NCI-H510A treated with DMSO at 0.1 percent for 48 hours (cell line): Measurements from ENCODE around the gene MFAP4.
A peak's percentile ranks its signal among the peaks of the same experiment; 100 is the strongest.

Source experiments
- DNase-seq: peaks from one replicate; lab custom pipeline; 2025; lab: John Stamatoyannopoulos, UW

MFAP4 gene

DNA sequence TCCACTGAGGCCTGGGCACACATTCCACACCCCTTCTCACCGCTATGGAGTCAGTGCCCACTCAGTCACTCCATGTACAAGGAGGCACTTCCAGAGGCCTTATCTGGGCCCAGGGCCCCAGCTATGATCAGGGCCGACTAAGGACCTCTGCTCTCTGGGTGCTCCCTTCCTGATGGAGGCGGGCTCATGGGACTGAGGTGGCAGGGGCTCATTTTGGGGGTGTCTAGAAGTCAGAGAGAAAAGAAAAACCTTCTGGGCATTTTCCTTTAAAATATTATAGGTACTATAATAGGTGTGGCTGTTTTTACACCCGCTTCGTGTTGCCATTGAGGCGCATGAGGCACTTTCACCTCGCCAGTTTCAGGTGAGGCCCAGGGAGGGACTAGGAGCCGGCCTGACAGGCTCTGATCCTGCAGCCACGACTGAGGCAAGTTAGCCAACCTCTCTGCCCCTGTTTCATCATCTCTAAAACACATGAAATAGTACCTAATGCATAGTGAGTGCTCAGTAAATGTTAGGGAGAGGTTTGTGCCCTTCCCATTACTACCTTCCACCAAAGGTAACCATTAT lies 38.8 kb downstream of the MFAP4 start:
- DNase-seq = no peak

- DNase-seq = no peak
Observed at GRCh38 chr17:19347323-19348080, 39.5 kb downstream of the MFAP4 start.

DNA sequence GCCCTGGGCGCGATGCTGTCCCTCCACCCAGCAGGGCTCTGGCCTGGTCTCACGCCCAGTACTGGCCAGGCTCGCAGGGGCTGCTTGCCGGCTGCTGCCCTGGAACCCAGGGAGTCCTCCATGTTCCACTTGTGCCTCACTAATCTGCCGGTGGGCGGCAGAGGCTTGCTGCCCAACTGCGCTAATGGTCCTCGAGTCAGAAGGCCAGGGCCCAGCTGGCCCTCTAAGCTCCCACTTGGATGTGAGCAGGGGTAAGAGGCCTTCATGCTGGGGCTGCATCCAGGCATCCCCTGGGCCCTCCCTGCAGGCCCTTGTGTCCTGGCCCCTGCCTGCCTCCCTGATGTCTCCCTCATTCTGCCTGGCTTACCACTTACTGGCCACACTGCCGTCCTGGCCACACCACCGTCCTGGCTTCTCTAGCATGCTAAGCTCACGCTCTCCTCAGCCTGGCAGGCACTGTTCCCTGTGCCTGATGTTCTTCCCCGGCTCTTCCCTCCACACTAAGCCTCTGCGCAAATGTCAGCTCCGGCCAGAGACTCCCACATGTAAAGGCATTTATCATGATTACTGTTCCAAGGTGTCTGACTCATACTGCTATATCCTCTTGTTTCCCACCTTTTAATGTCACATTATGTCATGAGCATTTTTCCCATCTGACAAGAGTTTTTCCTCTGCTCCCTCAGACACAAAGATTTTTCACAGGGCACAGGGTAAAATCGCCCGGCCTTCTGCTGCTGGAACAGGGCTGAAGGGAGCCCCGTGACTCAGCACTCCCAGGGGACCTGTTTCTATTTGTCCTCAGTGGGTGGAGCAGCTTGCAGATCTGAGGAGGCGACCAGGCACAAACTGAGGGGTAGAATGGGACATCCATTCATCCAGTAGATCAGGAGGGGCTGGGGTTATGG lies 40.4 kb downstream of the MFAP4 start:
- no peak for DNase-seq

GRCh38 chr17:19345486-19346350 lies 41.3 kb downstream of the MFAP4 start:
- no peak for DNase-seq

GRCh38 chr17:19345067-19345460 lies 41.9 kb downstream of the MFAP4 start:
- no peak for DNase-seq

GRCh38 chr17:19344311-19345066 lies 42.5 kb downstream of the MFAP4 start:
- DNase-seq = no peak

GRCh38 chr17:19343671-19344151 lies 43.3 kb downstream of the MFAP4 start:
- DNase-seq = no peak

- no peak for DNase-seq
Observed at GRCh38 chr17:19343256-19343630, 43.7 kb downstream of the MFAP4 start.

DNA sequence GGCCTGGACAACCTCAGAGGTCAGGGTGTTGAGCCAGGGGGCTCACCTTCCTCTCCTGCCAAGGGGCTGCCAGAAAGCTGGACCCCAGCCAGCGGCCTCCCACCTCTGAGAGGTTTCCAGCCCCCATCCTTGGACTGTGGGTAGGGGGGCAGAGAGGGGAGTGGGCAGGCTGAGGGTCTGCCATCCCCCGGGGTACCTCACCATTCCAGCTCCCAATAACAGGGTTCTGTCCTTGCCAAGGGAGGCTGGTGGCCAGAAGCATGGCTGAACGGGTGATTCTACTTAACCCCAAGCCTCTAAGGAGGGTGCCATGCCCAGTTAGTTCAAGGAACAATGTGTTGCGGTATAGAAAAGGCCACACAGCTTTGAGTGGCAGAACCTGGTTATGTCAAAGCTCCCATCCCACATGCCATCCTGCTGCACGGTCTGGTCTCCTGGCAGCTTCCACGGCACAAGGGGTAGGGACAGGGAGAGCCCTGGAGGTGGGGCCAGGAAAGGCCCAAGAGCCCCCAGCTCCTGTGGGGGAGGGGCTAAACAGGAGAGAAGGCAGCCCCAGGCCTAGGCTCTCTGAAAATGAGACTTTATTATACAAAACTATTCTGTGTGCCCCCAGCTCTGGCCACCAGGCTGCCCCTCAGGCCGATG lies 44.3 kb downstream of the MFAP4 start:
- DNase-seq = no peak

GRCh38 chr17:19341641-19342610 lies 45.1 kb downstream of the MFAP4 start:
- no peak for DNase-seq

- DNase-seq = no peak
Observed at GRCh38 chr17:19341211-19341631, 45.8 kb downstream of the MFAP4 start.

- DNase-seq = no peak
Observed at GRCh38 chr17:19339341-19339815, 47.6 kb downstream of the MFAP4 start.

GRCh38 chr17:19338031-19338990 lies 48.7 kb downstream of the MFAP4 start:
- DNase-seq = peak; percentile 40

- no peak for DNase-seq
Observed at GRCh38 chr17:19337712-19338023, 49.3 kb downstream of the MFAP4 start.

DNA sequence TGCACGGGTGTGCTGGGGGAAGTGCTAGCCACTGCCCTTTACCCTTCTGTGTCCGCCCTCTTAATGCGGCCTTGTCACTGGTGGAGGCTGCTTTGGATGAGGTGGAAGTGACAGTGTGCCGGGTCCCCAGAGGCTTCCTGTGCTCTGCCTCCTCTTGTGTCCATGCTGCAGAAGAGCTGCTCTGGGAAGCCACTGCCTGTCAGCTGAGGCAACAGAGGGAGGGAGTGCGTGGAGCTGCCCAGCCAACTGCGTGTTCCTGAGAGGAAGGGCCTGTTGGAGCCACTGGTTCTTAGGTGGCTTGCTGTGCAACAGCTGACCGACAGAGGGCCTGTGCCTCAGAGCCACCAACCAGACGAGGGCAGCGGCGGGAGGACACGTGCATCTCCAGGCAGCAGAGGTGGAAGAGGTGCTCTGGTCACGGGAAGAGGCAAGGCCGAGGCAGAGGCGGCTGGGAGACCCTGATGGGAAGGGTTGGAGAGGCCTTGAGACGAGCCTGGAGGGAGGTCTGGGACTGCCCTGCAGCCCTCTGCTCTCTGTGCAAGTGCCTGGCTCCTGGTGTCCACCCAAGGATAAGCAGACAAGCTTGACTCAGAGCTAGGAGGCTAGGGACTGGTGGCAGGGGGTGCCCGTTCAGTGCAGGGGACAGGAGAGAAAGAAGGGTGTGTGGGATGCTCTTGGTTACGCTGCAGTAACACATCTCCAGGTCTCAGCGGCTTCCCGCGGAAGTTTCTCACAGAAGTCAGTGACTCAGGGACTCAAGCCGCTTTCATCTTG lies 49.9 kb downstream of the MFAP4 start:
- no peak for DNase-seq

DNA sequence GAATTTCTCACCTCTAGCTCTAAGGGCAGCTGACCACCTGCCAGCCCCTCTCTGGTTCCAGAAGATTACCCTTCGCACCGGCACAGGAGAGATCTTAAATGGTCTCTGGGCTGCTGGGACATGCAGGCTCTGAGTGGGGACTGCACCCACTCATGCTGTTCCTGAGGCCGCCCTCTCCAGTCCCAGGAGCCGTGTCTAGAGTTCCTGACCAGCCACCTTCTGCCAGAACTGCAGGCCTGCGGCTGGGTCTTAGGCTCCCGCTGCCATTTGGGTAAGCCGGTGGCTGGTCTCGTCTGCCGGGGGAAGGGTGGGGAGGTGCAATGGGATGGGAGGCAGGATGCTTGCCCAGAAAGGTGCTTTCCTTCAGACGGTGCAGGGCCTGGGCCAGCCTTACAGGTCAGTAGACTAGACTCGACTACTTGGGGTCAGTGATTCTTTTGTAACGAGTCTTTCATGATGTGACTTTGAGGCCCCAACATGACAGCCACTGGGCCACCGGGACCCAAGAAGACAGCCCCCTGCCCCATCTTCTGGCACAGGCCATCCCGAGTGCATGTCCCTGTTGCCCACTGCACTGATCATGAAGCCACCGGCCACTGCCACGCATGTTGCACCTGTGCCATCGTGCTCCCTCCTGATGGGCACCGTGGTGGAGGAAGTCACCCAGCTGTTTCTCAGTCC lies 50.9 kb downstream of the MFAP4 start:
- no peak for DNase-seq

- no peak for DNase-seq
Observed at GRCh38 chr17:19334331-19334730, 52.7 kb downstream of the MFAP4 start.
